ENCODE results near the gene OSBPL3.

The OSBPL3 gene

GRCh38 chr7:24980534-24981170, 674 bp upstream of the OSBPL3 start:
- peak; percentile 62 for DNase-seq (ENCODE audit: low spot score)

DNA sequence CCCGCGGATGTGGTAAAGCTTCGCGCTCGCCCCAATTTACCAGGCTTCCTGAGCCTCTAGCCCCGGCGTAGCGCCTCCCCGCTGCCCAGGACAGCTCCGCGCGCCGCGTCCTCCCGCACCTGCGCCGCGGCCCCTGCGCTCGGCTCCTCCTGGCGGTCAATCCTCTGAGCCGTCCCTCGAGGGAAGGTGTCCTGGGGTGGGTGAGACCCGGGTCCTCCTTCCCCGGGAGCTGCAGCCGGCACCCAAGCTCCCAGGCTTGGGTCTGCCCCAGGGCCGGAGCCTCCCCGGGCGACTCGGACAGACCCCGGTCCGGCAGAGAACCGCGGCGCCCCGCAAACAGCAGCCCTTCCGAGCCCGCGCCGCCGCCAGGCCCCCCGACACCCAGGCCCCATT, 512 bp downstream of the OSBPL3 start:
- DNase-seq (ENCODE audit: low spot score), result peak; percentile 56

DNA sequence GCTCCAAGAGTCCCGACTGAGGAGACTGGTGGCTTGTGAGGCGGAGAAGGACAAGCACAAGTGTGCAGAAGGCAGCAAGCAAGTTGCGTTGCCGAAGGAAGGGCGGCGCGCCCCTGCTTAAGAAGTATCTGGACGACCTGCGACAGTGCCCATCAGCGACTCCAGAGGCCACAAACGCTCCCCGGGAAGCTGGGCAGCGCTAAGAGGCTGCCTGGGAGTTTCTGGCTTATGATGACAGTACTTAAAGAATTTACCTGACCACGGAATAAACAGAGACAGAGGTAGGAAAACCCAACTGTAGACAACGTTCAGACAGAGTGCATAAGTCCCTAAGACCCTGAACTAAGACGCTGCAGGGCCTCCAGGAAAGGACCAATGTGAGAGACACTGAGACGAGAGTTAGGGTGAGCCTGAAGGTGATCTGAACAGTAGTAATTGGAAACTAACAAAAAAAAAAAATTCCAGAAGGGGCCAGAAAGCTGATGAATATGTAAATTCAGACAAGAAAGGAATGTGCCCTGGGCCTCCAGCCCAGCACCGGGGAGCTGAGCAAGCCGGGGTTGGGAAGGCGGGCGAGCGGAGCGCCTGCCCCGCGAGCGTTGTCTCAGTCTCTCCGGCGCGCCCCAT, 1.0 kb downstream of the OSBPL3 start:
- DNase-seq (ENCODE audit: low spot score), result no peak

DNA sequence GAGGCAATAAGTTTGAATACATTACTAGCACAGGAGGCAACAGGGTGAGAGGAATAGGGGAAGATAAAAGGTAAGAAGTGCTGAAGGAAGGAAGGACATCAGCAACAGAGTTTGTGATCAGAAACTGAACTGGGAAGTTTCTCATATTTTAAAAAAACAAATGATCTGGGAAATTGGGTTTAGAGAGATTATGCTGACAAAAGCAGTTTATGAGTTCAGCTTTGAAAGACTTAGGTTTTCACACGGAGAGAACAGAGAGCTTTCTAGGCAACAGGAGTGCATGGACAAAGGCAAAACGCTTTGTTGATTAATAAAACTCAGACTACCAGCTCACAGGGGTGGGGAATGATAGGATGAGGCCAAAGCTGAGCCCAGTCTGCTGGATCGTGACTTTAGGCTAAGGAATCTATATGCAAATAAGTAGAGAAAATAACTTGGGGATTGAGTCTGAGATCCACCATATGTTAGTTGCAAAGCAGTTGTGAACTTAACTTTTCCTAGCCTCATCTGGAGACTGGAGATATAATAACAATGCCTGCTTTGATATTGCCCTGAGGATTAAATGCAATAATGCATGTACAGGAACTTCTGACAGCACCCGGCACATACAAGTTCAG, 4.2 kb downstream of the OSBPL3 start:
- DNase-seq (ENCODE audit: low spot score), result no peak

DNA sequence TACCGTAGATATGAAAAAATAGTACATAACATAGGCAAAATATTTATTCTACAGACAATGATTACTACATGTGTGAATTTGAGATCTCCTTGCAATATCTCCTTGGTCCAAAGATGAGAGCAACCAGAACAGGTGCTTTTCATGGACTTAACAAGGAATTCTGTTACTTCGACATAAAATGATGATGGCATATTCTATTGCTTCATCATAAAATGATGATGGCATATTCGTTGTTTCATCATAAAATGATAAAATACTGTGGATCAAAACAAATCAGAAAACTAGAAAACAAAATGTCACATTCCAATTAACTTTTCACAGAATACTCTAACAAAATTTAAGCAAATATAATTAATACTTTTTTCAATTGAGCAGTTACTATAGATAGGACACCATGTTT, 4.8 kb downstream of the OSBPL3 start:
- no peak for DNase-seq (ENCODE audit: low spot score)

GRCh38 chr7:24974026-24974832, 5.7 kb downstream of the OSBPL3 start:
- DNase-seq (ENCODE audit: low spot score), result no peak

GRCh38 chr7:24972991-24973390, 7.0 kb downstream of the OSBPL3 start:
- DNase-seq (ENCODE audit: low spot score), result no peak

DNA sequence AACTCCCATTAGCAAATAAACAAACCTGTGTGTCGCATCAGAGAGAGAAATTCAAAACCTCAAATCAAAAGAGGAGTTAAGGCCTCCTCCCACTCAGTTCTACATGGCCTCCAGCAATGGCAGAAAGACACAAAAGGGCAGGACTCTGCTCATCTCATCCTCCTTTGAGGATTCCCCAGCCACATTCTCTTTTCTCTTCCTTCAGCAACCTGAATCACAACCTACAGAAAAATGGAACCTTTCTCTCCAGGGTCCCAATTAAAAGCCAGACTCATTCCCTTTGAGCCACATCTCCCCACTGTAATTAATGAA, 7.9 kb downstream of the OSBPL3 start:
- DNase-seq (ENCODE audit: low spot score), result no peak

DNA sequence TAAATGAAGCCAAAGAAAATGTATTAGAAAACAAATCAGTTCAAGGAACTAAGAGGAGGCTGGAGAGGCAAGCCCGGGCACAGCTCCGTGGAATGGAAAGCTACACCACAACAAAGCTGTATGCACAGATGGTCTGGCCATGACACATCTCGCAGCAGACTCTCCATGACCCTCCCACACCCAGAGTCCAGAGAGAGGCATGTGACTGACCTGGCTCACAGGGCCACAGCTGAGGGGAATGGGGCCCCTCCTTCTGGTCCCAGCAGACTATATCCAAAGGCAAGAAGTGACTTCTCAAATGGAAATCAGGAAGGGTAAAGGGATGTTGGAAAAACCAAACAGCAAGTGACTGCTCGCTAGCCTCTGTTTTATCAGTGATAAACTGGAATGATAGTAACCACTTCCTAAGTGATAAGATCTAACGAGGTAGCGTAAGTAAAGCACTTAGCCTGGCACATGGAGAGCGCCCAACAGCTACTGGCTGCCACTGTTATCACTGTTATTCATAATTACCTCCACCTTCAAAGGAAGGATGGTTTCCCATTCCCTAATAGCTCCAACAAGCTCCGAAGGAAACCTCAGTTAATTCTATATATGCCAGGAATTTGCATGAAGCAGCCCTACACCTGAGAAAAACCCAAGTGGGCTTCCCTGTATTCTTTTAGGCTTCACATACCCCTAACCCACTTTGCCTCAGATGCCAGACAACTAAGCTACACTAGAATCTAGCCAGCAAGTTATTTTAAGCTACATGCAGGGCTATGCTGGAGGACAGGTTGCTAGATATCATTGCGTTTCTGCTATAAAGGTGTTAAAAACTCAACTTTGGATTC, 8.4 kb downstream of the OSBPL3 start:
- no peak for DNase-seq (ENCODE audit: low spot score)

DNA sequence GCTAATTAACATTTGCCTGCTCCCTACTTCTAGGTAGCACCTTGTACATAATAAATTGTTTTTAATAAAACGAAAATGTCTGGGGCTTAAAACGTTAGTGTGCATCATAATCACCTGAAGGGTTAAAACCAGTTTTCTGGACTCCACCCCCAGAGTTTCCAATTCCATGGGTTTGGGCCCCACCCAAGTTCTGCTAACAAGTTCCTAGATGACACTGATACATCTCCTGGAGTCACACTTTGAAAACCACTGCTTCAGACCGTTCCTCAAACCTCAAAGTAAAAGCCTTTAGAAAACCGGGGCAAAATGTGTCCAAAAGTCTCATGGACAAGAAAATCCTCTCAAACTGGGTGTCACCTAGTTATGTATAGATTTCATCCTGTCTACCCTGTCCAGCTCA, 9.3 kb downstream of the OSBPL3 start:
- no peak for DNase-seq (ENCODE audit: low spot score)

DNA sequence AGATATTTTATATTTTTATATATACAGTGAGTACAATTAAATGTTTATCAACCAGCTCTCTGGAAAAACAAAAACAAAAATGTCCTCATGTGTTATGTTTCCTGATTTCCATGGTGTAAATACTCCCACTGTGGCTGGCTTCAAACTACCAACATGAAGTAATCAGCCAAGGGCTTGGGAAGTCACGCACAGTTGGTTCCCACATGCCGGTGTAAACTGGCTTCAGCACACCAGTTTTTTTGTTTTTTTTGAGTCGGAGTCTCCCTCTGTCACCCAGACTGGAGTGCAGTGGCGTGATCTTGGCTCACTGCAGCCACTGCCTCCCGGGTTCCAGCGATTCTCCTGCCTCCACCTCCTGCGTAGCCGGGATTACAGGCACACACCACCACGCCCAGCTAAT, 11.8 kb downstream of the OSBPL3 start:
- DNase-seq (ENCODE audit: low spot score), result no peak

GRCh38 chr7:24967696-24968095, 12.3 kb downstream of the OSBPL3 start:
- no peak for DNase-seq (ENCODE audit: low spot score)

DNA sequence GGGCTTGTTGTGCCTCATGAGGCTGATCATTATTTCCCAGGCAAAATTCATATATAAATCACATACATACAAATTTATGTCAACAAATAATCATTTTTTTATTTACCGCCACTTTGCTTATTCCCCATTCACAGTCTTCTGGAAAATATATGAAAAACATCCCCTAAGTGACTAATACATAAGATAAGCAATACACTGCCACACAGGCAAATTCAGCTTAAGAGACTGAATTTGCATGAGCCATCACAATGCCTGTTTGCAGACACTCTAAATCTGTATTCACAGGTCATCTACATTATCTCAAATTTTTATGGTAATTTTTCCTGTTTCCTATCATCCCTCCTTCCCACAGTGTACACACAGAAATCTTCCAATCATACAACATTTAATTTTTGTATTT, 13.2 kb downstream of the OSBPL3 start:
- DNase-seq (ENCODE audit: low spot score), result no peak

- no peak for DNase-seq (ENCODE audit: low spot score)
Observed at GRCh38 chr7:24965831-24966708, 13.9 kb downstream of the OSBPL3 start.

GRCh38 chr7:24964191-24964590, 15.8 kb downstream of the OSBPL3 start:
- DNase-seq (ENCODE audit: low spot score), result no peak

- no peak for DNase-seq (ENCODE audit: low spot score)
Observed at GRCh38 chr7:24963218-24963617, 16.8 kb downstream of the OSBPL3 start.

GRCh38 chr7:24962418-24962962, 17.5 kb downstream of the OSBPL3 start:
- no peak for DNase-seq (ENCODE audit: low spot score)

GRCh38 chr7:24959735-24960485, 20.1 kb downstream of the OSBPL3 start:
- no peak for DNase-seq (ENCODE audit: low spot score)

- no peak for DNase-seq (ENCODE audit: low spot score)
Observed at GRCh38 chr7:24958399-24958798, 21.6 kb downstream of the OSBPL3 start.

DNA sequence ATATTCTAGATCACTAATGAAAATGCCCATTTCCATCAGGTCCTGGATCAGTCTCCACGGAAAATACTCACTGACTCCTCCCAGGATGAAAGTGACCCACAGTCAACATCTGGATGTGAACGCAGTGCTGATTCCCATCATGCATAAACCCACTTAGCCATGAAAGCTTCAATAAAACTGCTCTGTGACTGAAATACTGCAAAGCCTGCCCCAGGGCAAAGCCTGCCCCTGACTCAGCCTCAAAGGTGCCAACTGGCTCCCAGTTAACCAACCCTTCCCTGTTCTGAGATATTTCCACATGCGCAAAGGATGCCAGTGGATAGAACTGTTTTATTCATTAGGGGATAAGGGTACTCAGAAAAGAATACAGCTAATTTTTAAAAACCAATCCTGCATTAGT, 24.0 kb downstream of the OSBPL3 start:
- DNase-seq (ENCODE audit: low spot score), result no peak
